NOMO-1 treated with DMSO at 0.1 percent for 48 hours (cell line): ENCODE measurements around the gene GNG7.

Experiments
- DNase-seq: peaks from one replicate; lab custom pipeline; 2025; ENCODE audit not compliant: unreplicated experiment; lab: John Stamatoyannopoulos, UW

Gene GNG7

GRCh38 chr19:2702170-2703076 is at the start of gene GNG7:
GNG7 (minus strand) TSS chr19:2702694; CDS start chr19:2520688, 182,006 bp downstream.
- peak; percentile 84 for DNase-seq

- no peak for DNase-seq
Observed at GRCh38 chr19:2751438-2751830, 48.9 kb upstream of the GNG7 start.

GRCh38 chr19:2750808-2751437 is 48.4 kb upstream of the GNG7 start:
- DNase-seq: no peak

- DNase-seq: no peak
Observed at GRCh38 chr19:2747349-2747748, 44.9 kb upstream of the GNG7 start.

GRCh38 chr19:2744113-2744512 is 41.6 kb upstream of the GNG7 start:
- no peak for DNase-seq

GRCh38 chr19:2743099-2743498 is 40.6 kb upstream of the GNG7 start:
- no peak for DNase-seq

GRCh38 chr19:2740314-2740656 is 37.8 kb upstream of the GNG7 start:
- no peak for DNase-seq

GRCh38 chr19:2739602-2740313 is 37.3 kb upstream of the GNG7 start, which contains the start of gene SLC39A3:
SLC39A3 (minus strand) TSS chr19:2740017; CDS start chr19:2737257, 2,760 bp downstream.
- peak; percentile 93 for DNase-seq

- no peak for DNase-seq
Observed at GRCh38 chr19:2736550-2737190, 34.2 kb upstream of the GNG7 start.

GRCh38 chr19:2735374-2735773 is 32.9 kb upstream of the GNG7 start:
- DNase-seq: no peak

- DNase-seq: no peak
Observed at GRCh38 chr19:2734589-2735288, 32.2 kb upstream of the GNG7 start.

GRCh38 chr19:2733930-2734588 is 31.6 kb upstream of the GNG7 start:
- DNase-seq: no peak

- DNase-seq: no peak
Observed at GRCh38 chr19:2732883-2733282, 30.4 kb upstream of the GNG7 start.

- no peak for DNase-seq
Observed at GRCh38 chr19:2732157-2732725, 29.7 kb upstream of the GNG7 start.

GRCh38 chr19:2731181-2731995 is 28.9 kb upstream of the GNG7 start:
- no peak for DNase-seq

GRCh38 chr19:2729943-2730818 is 27.7 kb upstream of the GNG7 start:
- DNase-seq: no peak

GRCh38 chr19:2728783-2729387 is 26.4 kb upstream of the GNG7 start:
- DNase-seq: no peak

GRCh38 chr19:2727640-2727944 is 25.1 kb upstream of the GNG7 start:
- no peak for DNase-seq
